Activated CD4-positive, alpha-beta T cell treated with anti-CD3 and anti-CD28 coated beads, Interleukin-2, amount 10 ng/mL, durations not matched to agents 24 days and 14 days (primary cell): ENCODE results near the gene ROCK1. TPM values are rescaled to one million over a fixed set of nuclear protein-coding genes. Genes with fewer than 3 reads are reported as not detected.

Experiments used
- DNase-seq: peaks from one replicate; pipeline ENCODE4 v3.0.0; 2022
- H3K27ac Mint-ChIP-seq: one replicate; pipeline ENCODE4 v1.8.0; 2022; ENCODE audit warnings: mild to moderate bottlenecking, mixed read lengths
- H3K27me3 Mint-ChIP-seq: one replicate; pipeline ENCODE4 v1.8.0; 2022; ENCODE audit warnings: mixed read lengths
- H3K36me3 Mint-ChIP-seq: one replicate; pipeline ENCODE4 v1.8.0; 2022; ENCODE audit warnings: low read depth, mild to moderate bottlenecking, mixed read lengths
- H3K4me1 Mint-ChIP-seq: one replicate; pipeline ENCODE4 v1.8.0; 2021; ENCODE audit warnings: mixed read lengths
- H3K4me3 Mint-ChIP-seq: one replicate; pipeline ENCODE4 v1.8.0; 2022; ENCODE audit warnings: mild to moderate bottlenecking, moderate library complexity, mixed read lengths
- H3K9me3 Mint-ChIP-seq: one replicate; pipeline ENCODE4 v1.8.0; 2021; ENCODE audit warnings: mixed read lengths
- intact Hi-C: fragments of 100-400 bp; cut with micrococcal nuclease; formaldehyde crosslinking; loops from one replicate; pipeline ENCODE4 v1.15.1; 2023
- total RNA-seq: library from RNA; stranded (reverse); gene quantifications from 2 replicates; pipeline ENCODE4 v1.2.3, GENCODE V29; 2022

Gene ROCK1
- total RNA-seq, 1 donor from 2014 or later = 54.7 TPM

DNA sequence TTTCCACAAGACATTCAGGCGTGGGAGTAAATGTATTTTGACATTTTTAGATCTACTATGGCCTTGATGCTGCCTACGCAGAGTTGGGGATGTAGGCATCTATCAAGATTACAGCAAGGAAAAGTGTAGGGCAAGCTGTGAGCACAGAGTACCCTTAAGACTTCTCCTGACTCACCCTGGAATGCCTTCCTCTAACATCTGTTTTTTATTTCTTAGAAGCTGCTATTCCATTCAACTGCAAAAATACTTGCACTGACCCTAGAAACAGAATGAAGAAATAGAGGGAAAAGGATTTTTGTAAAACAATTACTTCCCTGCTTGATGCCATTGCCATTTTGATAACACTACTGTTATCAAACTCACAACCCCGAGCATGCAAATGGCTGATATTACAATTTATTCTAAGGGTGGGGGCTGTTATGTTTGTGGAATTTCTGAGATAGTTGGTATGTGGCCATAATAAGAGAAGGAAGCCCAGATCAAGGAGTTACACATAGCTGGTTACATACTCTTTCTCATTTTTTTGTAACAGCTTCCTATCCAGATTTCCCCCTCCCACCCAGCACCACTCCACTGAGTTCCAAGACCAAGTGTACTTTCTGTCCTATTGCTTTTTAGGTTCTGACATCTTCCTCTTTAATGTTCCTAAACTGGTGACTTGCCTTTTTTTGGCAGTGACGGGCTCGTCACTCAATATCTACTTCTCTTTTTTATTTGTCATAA is 6.0 kb upstream of the ROCK1 start:
- Mint-ChIP-seq H3K9me3 (no peaks in the 10 kb centered on the region), H3K27ac (no peak overlapping the region), H3K36me3 (no peaks in the 10 kb centered on the region), H3K4me3 (no peak overlapping the region), H3K27me3 (peaks cover 14% of the 10 kb centered on the region), H3K4me1 (peaks cover 6% of the 10 kb centered on the region)
- DNase-seq = no peak
- intact Hi-C loops = no loop called here

DNA sequence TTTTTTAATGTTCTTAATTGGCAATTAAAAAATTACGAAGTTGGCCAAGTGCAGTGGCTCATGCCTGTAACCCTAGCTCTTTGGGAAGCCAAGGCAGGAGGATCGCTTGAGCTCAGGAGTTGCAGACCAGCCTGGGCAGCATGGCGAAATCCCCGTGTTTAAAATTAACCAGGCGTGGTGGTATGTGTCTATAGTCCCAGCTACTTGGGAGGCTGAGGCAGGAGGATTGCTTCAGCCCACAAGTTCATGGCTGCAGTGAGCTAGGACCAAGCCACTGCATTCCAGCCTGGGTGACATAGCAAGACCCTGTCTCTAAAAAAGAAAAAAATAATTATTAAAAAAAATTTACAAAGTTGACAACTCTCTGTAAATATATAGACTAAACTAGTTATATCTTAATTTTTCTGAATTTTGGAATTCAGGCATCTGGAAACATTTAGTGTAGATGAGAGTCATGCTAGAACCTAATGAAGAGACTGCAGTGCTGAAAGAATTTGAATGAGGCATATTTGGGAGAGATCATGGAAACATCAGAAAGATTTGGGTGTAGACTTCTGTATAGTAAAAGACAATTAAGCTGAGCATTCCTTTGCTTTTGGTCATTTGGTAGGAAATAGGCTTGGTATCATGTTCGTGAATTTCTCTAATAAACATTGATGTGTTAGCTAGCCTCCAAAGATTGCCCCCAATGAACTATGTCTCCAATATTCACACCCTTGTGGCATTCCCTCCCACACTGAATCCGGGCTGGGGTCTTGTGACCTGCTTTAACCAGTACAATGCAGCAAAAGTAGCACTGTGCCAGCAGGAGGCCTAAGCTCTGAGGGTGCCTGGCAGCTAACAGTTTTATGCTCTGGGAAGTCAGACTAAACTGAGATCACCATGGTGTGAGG is 4.2 kb upstream of the ROCK1 start:
- H3K27ac Mint-ChIP-seq = no peak overlapping the region
- no peaks in the 10 kb centered on the region for H3K36me3 Mint-ChIP-seq
- intact Hi-C loops = no loop called here
- H3K9me3 Mint-ChIP-seq = no peaks in the 10 kb centered on the region
- no peak overlapping the region for H3K4me3 Mint-ChIP-seq
- H3K4me1 Mint-ChIP-seq = peaks cover 11% of the 10 kb centered on the region
- no peak for DNase-seq
- peaks cover 14% of the 10 kb centered on the region for H3K27me3 Mint-ChIP-seq

DNA sequence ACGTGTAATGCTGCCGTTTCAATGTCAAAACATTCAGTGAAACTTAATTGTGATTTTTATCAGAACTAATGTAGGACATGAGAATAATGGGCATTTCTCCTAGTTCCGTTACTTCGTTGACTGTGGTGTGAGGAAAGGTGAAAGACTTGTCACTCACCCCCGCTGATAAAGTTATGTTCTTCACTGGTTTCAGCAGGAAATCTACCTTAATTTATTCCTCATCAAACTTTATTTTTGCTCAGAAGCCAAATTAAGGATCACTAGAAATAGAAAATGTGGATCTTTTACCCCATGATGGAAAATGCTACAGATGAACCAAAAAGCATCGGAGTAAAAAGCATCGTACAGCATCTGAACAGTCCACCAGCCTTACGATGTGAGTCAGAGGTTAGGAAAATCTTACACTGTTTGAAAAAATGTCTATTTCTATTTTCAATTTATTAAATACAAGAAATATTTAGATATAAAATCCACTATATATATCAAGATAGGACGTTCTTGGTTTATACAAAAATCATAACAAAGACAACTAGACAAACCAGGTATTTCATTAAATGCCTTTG is 1.0 kb upstream of the ROCK1 start:
- intact Hi-C loops = loop anchor here (2.0 to 5.0 kb wide), 2 partner anchors 140 to 592 kb away; partner anchors contain the start of gene ABHD3
- Mint-ChIP-seq H3K27me3 (peaks cover 4% of the 10 kb centered on the region), H3K27ac (peak overlapping the region; percentile 97), H3K9me3 (no peaks in the 10 kb centered on the region), H3K4me1 (peaks cover 12% of the 10 kb centered on the region), H3K36me3 (peaks cover 4% of the 10 kb centered on the region), H3K4me3 (no peak overlapping the region)
- DNase-seq = no peak

DNA sequence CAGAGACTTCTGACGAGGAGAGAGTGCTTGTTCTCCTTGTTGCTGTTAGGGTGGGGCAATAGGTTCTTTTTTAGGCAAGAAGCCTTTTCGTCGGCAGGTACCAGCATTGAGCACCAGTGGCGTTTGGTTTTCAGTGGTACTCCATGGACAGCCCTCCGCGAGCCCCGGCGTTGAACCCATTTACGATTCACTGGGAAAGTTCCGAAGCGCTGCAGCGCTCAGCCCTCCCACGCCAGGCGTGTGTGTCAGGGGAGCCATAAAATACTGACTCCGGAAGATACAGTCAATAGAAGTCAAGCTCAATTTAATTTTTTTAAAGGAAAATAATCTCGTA is 494 bp upstream of the ROCK1 start:
- no peak for DNase-seq
- Mint-ChIP-seq H3K27me3 (peaks cover 3% of the 10 kb centered on the region), H3K9me3 (no peaks in the 10 kb centered on the region), H3K4me3 (no peak overlapping the region), H3K4me1 (peaks cover 15% of the 10 kb centered on the region), H3K27ac (peak overlapping the region; percentile 97), H3K36me3 (peaks cover 8% of the 10 kb centered on the region)
- intact Hi-C loops = loop anchor here (2.0 to 5.0 kb wide), 2 partner anchors 140 to 593 kb away; partner anchors contain the start of gene ABHD3

DNA sequence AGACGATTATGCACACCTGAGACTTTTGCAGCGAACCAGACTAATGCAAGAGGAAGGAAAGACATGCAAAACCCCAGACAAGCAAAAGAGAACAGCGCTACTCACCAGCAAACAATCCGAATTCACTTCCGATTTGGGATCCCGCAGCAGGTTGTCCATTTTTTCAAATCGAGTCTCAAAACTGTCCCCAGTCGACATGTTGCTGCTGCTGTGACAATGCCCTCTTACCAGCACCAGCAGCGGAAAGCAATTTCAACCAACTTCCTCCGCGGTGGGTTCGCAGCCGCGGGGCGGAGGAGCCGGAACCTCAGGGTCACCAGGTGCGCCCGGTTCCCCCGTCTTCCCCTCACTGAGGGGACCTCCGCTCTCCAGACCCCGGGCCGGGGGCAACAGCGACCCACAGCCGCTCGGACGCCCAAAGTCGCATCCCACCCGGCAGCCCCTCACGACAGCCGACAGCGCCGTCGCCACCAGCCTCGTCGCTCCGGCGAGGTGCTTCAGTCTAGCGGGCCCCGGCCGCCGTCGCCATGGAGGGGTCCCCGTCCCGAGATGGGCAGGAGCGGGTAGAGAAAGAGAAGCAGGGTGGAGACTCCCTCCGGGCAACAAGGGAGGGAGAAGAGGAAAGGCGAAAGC is 784 bp downstream of the ROCK1 start:
- intact Hi-C loops = loop anchor here (2.0 to 5.0 kb wide), 4 partner anchors 34 to 632 kb away; partner anchors contain the start of gene ESCO1
- no peak overlapping the region for H3K4me3 Mint-ChIP-seq
- H3K36me3 Mint-ChIP-seq = peaks cover 9% of the 10 kb centered on the region
- peaks cover 28% of the 10 kb centered on the region for H3K4me1 Mint-ChIP-seq
- H3K27ac Mint-ChIP-seq = peak overlapping the region; percentile 97
- no peaks in the 10 kb centered on the region for H3K9me3 Mint-ChIP-seq
- no peaks in the 10 kb centered on the region for H3K27me3 Mint-ChIP-seq
- peak; percentile 91 for DNase-seq

DNA sequence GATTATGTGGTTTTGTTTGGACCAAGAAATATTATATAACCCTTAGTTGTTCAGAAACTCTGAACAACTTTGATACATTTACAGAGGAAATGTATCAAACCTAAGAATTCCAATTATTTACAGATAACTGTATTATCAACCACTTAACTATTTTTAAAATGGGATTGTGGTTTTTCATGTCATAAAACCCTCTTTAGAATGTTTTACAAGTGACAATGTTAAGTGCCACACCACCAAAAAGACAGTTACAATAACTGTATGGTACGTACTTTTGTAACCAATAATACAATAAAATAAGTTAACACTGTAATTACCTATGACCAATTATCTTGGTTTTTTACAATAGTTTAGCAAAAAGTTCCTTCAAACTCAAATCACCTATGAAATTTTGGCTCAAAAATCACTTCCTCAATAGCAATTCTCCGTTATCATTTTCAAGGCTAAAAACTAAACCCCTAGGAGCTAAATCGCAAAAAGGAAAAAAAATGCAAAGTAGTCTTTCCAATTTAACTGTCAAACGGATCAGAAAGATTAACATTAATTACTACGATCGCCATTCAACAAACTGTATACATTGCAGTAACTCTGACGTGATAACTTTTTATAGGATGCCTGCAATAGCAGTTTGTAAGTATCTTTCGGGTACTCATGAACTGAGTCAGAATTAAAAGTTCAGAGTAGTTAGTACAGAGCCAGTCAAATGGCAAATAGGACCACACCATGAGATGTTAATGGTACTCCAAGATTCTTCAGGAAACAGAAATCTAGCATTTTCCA is 1.5 kb downstream of the ROCK1 start:
- Mint-ChIP-seq H3K4me1 (peaks cover 35% of the 10 kb centered on the region), H3K4me3 (no peak overlapping the region), H3K36me3 (peaks cover 12% of the 10 kb centered on the region), H3K27ac (peak overlapping the region; percentile 97), H3K27me3 (no peaks in the 10 kb centered on the region), H3K9me3 (no peaks in the 10 kb centered on the region)
- no peak for DNase-seq
- intact Hi-C loops = loop anchor here (2.0 to 5.0 kb wide), 4 partner anchors 33 to 633 kb away; partner anchors contain the start of gene ESCO1

DNA sequence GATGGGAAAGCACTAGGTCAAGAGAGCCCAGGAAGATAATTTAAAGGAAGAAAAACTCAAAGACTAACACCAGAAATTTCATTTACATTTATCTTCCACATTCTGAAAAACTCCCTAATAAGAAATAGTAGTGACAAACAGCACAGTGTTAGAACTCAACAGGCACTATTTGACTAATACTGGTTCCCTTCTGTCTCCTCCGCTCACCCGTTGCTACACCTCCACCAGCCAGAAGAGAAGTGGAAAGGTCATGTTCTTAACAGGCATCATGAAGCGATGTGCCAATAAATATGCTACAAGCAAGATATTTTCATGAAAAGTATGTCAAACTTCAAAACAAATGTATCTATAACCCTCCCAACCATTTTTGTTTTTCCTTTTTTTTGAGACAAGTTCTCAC is 5.7 kb downstream of the ROCK1 start:
- intact Hi-C loops = no loop called here
- no peaks in the 10 kb centered on the region for H3K27me3 Mint-ChIP-seq
- peaks cover 43% of the 10 kb centered on the region for H3K4me1 Mint-ChIP-seq
- no peak overlapping the region for H3K4me3 Mint-ChIP-seq
- no peak overlapping the region for H3K27ac Mint-ChIP-seq
- DNase-seq = no peak
- peaks cover 15% of the 10 kb centered on the region for H3K36me3 Mint-ChIP-seq
- no peaks in the 10 kb centered on the region for H3K9me3 Mint-ChIP-seq

DNA sequence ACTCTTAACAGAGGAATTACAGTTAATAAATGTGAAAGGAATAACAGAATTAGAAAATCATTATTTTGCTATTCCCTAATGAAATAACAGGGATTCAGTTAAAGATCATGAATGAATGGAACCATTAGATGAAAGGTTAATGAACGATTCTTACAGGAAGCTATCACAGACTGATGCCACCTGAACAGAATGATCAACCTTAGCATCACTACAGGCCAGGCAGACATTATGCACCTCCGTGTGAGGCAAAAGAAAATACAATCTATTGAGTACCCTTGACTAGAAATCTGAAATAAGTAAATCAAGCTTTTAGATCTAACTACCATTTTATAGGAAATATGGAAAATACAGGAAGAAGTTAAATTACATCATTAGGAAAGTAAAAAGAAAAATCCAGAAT is 10.4 kb downstream of the ROCK1 start:
- Mint-ChIP-seq H3K36me3 (peaks cover 12% of the 10 kb centered on the region), H3K9me3 (no peaks in the 10 kb centered on the region), H3K27ac (no peak overlapping the region), H3K4me3 (no peak overlapping the region), H3K4me1 (peaks cover 51% of the 10 kb centered on the region), H3K27me3 (no peaks in the 10 kb centered on the region)
- intact Hi-C loops = no loop called here
- DNase-seq = no peak

DNA sequence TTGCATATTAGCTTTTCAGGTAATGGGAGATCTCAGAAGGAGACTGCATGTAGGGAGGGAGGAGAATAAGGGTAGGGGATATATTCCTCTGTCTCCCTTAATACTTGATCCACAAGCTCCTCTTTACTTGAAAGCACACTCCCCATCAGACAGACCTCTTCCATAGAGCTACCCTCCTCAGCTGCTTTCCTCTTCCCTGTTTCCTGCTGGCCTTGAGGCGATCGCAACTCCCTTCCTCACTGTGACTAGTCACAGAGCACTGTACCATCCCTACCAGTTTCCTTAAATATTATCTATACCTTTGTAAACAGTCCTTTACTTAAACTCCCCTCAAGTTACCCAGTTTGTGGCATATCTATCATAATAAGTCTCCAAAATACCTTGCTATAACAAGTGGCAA is 10.9 kb downstream of the ROCK1 start:
- H3K27me3 Mint-ChIP-seq = no peaks in the 10 kb centered on the region

DNA sequence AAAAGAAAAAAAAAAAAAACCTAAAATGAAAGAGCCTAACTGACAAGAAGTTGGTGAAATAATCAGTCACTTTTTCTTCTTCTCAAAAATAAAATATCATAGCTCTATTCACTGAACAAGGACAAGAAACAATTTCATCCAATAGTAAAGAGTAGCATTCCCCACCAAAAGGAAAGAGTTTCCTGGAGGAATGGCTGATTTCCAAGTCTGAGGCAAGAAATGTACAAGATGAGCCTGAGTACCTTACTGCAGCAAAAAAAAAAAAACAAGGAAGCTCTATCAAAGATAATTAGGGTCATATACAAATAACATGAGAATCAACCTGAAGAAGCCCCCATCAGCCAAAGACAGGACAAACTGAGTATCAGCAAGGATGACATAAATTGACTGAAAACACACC is 11.5 kb downstream of the ROCK1 start:
- Mint-ChIP-seq H3K9me3 (peaks cover 3% of the 10 kb centered on the region), H3K4me3 (no peak overlapping the region), H3K27ac (no peak overlapping the region), H3K27me3 (no peaks in the 10 kb centered on the region), H3K36me3 (peaks cover 13% of the 10 kb centered on the region), H3K4me1 (peaks cover 42% of the 10 kb centered on the region)
- intact Hi-C loops = no loop called here
- DNase-seq = no peak

More for the DNA sequence above, 10.9 kb downstream of the ROCK1 start:
- intact Hi-C loops = no loop called here
- H3K9me3 Mint-ChIP-seq = no peaks in the 10 kb centered on the region
- no peak for DNase-seq
- peaks cover 46% of the 10 kb centered on the region for H3K4me1 Mint-ChIP-seq
- H3K4me3 Mint-ChIP-seq = no peak overlapping the region
- H3K27ac Mint-ChIP-seq = no peak overlapping the region
- H3K36me3 Mint-ChIP-seq = peaks cover 11% of the 10 kb centered on the region

DNA sequence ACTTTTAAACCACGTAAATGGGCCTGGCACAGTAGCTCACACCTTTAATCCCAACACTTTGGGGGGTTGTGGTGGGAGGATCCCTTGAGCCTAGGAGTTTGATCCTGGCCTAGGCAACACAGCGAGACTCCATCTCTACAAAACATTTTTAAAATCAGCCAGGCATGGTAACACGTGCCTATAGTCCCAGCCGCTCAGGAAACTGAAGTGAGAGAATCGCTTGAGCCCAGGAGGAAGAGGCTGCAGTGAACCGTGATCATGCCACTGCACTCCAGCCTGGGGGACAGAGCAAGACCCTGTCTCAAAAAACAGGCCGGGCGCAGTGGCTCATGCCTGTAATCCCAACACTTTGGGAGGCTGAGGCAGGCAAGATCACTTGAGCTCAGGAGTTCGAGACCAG is 12.2 kb downstream of the ROCK1 start:
- Mint-ChIP-seq H3K4me1 (peaks cover 39% of the 10 kb centered on the region), H3K36me3 (peaks cover 14% of the 10 kb centered on the region)

DNA sequence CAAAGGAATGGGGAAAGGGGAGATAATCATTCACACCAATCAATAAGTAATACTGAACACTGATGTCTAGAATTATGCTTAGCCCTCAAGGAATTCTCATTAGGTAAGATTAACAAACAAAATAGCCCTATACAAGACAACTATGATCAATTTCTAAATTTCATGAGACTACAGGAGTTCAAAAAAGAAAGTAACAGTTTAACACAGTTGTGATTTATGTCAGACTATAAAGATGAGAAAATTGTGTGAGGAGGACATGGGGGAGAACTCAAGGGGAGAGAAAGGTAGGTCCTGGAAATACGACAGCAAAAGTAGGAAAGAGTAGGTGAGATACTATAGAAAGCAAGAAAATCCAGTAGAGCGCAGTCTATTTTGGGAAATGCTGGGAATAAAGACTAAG is 14.9 kb downstream of the ROCK1 start:
- Mint-ChIP-seq H3K27ac (no peak overlapping the region), H3K36me3 (peaks cover 24% of the 10 kb centered on the region), H3K4me3 (no peak overlapping the region), H3K4me1 (peaks cover 33% of the 10 kb centered on the region), H3K9me3 (peaks cover 5% of the 10 kb centered on the region), H3K27me3 (no peaks in the 10 kb centered on the region)
- intact Hi-C loops = no loop called here
- no peak for DNase-seq

More for the DNA sequence above, 12.2 kb downstream of the ROCK1 start:
- no peak for DNase-seq
- H3K9me3 Mint-ChIP-seq = peaks cover 5% of the 10 kb centered on the region
- no peak overlapping the region for H3K4me3 Mint-ChIP-seq
- no peak overlapping the region for H3K27ac Mint-ChIP-seq
- intact Hi-C loops = no loop called here
- no peaks in the 10 kb centered on the region for H3K27me3 Mint-ChIP-seq

DNA sequence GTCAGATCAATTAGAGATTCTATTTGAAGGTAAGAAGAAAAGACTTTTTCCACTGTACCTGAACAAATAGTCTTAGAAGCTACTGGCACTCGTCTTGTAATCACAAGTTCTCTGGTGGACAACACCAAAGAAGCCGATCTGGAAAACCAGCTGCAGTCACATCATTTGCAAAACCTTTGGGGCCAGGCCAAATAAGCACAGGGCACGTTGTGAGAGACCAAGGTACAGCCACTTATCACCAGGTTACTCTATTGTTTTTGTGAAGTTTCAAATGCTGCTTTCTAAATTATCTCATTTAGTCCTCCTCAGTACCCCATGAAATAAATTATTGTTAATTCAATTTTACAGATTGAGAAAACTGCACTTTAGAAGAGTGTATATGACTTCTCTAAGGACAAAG is 18.5 kb downstream of the ROCK1 start:
- Mint-ChIP-seq H3K27ac (no peak overlapping the region), H3K27me3 (no peaks in the 10 kb centered on the region), H3K36me3 (peaks cover 26% of the 10 kb centered on the region), H3K9me3 (peaks cover 5% of the 10 kb centered on the region), H3K4me1 (peaks cover 18% of the 10 kb centered on the region), H3K4me3 (no peak overlapping the region)
- DNase-seq = no peak
- intact Hi-C loops = no loop called here
